Ascending aorta (tissue), 2 donors: ENCODE measurements around the gene IQSEC2. TPM values are rescaled to one million over a fixed set of nuclear protein-coding genes. Genes with fewer than 3 reads are reported as not detected.

ENCODE experiments used
- DNase-seq, 2 donors: peaks; one replicate each; pipeline ENCODE4 v3.0.0-alpha.2; 2019; ENCODE audit warnings: low spot score in 2 of 2
- H3K27ac ChIP-seq, 2 donors: fragments of 200-600 bp; sonication (generic); one replicate each; pipeline ENCODE4 v1.5.1; 2016 to 2017; ENCODE audit warnings: mild to moderate bottlenecking in 1 of 2
- H3K27me3 ChIP-seq: fragments of 200-600 bp; sonication (generic); one replicate; pipeline ENCODE4 v1.5.1; 2017
- H3K36me3 ChIP-seq, 2 donors: fragments of 200-600 bp; sonication (generic); one replicate each; pipeline ENCODE4 v1.5.1; 2016
- H3K4me1 ChIP-seq, 2 donors: fragments of 200-600 bp; sonication (generic); one replicate each; pipeline ENCODE4 v1.5.1; 2016 to 2017; ENCODE audit warnings: mild to moderate bottlenecking in 1 of 2
- H3K4me3 ChIP-seq, 2 donors: fragments of 200-600 bp; sonication (generic); one replicate each; pipeline ENCODE4 v1.5.1; 2016 to 2017; ENCODE audit warnings: mild to moderate bottlenecking in 1 of 2
- H3K9me3 ChIP-seq, 2 donors: fragments of 200-600 bp; sonication (generic); one replicate each; pipeline ENCODE4 v1.5.1; 2016
- CTCF ChIP-seq, 3 experiments: fragments of 200-600 bp in 2 of 3; fragments of 450-650 bp in 1 of 3; sonication (generic) in 2 of 3; IDR thresholded peaks; one replicate each; pipeline ENCODE4 v1.5.1; 2016 to 2019; ENCODE audit warnings: antibody characterized with exemption in 3 of 3, mild to moderate bottlenecking in 1 of 3, moderate library complexity in 1 of 3
- intact Hi-C: fragments of 100-400 bp; cut with DNase I; formaldehyde crosslinking; loops from one replicate; pipeline ENCODE4 v1.15.1; 2023
- total RNA-seq: library from RNA; depleted of rRNA; stranded (reverse); fragments of >200 nt; gene quantifications from one replicate; pipeline ENCODE4 v1.1.0, GENCODE V29; 2016

IQSEC2 gene
- total RNA-seq, 1 donor from 2014 or later, result 43.3 TPM

- intact Hi-C loops, result no loop called here
- DNase-seq, result no peak
- H3K36me3 ChIP-seq, result peaks cover 0 to 20% of the 10 kb centered on the region in 2 donors
These were observed 45.2 kb downstream of the IQSEC2 start for GRCh38 chrX:53236025-53236679.

GRCh38 chrX:53235566-53235965 lies 45.8 kb downstream of the IQSEC2 start:
- no peak overlapping the region for H3K4me3 ChIP-seq
- no peak for DNase-seq
- H3K27ac ChIP-seq, result no peak overlapping the region
- H3K4me1 ChIP-seq, result no peaks in the 10 kb centered on the region
- intact Hi-C loops, result no loop called here
- peaks cover 0 to 20% of the 10 kb centered on the region in 2 donors for H3K36me3 ChIP-seq
- H3K9me3 ChIP-seq, result no peaks in the 10 kb centered on the region
- no peaks in the 10 kb centered on the region for H3K27me3 ChIP-seq
- no peak for TF ChIP-seq CTCF (IDR thresholded peaks at IDR 0.05)

More at GRCh38 chrX:53236025-53236679, 45.2 kb downstream of the IQSEC2 start:
- Histone ChIP-seq H3K9me3 (no peaks in the 10 kb centered on the region), H3K4me1 (no peaks in the 10 kb centered on the region), H3K27ac (no peak overlapping the region), H3K4me3 (no peak overlapping the region), H3K27me3 (no peaks in the 10 kb centered on the region)
- no peak for TF ChIP-seq CTCF (IDR thresholded peaks at IDR 0.05)

- H3K27me3 ChIP-seq, result no peaks in the 10 kb centered on the region
- no peaks in the 10 kb centered on the region for H3K9me3 ChIP-seq
- H3K36me3 ChIP-seq, result peaks cover 0 to 13% of the 10 kb centered on the region in 2 donors
- H3K4me3 ChIP-seq, result no peak overlapping the region
- TF ChIP-seq CTCF (IDR thresholded peaks at IDR 0.05), result no peak
- no peaks in the 10 kb centered on the region for H3K4me1 ChIP-seq
- no peak overlapping the region for H3K27ac ChIP-seq
- DNase-seq, result no peak
- intact Hi-C loops, result no loop called here
These were observed 46.9 kb downstream of the IQSEC2 start for GRCh38 chrX:53234484-53234883.

GRCh38 chrX:53233536-53233935 lies 47.8 kb downstream of the IQSEC2 start:
- DNase-seq, result no peak
- Histone ChIP-seq H3K27me3 (no peaks in the 10 kb centered on the region), H3K4me3 (no peak overlapping the region), H3K9me3 (no peaks in the 10 kb centered on the region), H3K4me1 (no peaks in the 10 kb centered on the region), H3K36me3 (peaks cover 0 to 13% of the 10 kb centered on the region in 2 donors), H3K27ac (no peak overlapping the region)
- no peak for TF ChIP-seq CTCF (IDR thresholded peaks at IDR 0.05)
- intact Hi-C loops, result no loop called here

GRCh38 chrX:53230116-53230515 lies 51.3 kb downstream of the IQSEC2 start:
- H3K4me1 ChIP-seq, result no peaks in the 10 kb centered on the region
- H3K27me3 ChIP-seq, result no peaks in the 10 kb centered on the region
- no peak for TF ChIP-seq CTCF (IDR thresholded peaks at IDR 0.05)
- no peaks in the 10 kb centered on the region for H3K9me3 ChIP-seq
- no peaks in the 10 kb centered on the region for H3K36me3 ChIP-seq
- no peak overlapping the region for H3K4me3 ChIP-seq
- no peak overlapping the region for H3K27ac ChIP-seq
- no peak for DNase-seq
- intact Hi-C loops, result no loop called here
